C4-2B (cell line): ENCODE results near the gene PLSCR5.

Experiments used
- CTCF ChIP-seq: fragments of 450-650 bp; conservative IDR thresholded peaks from 2 replicates; pipeline ENCODE4 v1.5.1; 2017; ENCODE audit warnings: mild to moderate bottlenecking
- ZFX ChIP-seq: fragments of 450-650 bp; IDR thresholded peaks from 2 replicates; pipeline ENCODE4 v1.6.1; 2017

- TF ChIP-seq CTCF (no peak), ZFX (no peak)
Observed at GRCh38 chr3:146646261-146646660, 41.1 kb upstream of the PLSCR5 start.
